HG02840 (cell line): Measurements from ENCODE around the gene DOCK7.

Experiments used
- ATAC-seq: cut with Tn5 transposase; IDR thresholded peaks from one replicate; pipeline ENCODE4 v1.9.1; 2021; ENCODE audit warnings: mild to moderate bottlenecking, moderate library complexity, moderate number of reproducible peaks; ENCODE audit not compliant: unreplicated experiment, low FRiP score

Gene DOCK7

GRCh38 chr1:62424411-62424810 lies 263.8 kb downstream of the DOCK7 start:
- no peak for ATAC-seq

- ATAC-seq: no peak
Observed at GRCh38 chr1:62423580-62424242, 264.5 kb downstream of the DOCK7 start.

GRCh38 chr1:62420214-62420613 lies 268.0 kb downstream of the DOCK7 start:
- ATAC-seq: no peak

GRCh38 chr1:62417351-62417999 lies 270.7 kb downstream of the DOCK7 start:
- no peak for ATAC-seq

- no peak for ATAC-seq
Observed at GRCh38 chr1:62415687-62416086, 272.5 kb downstream of the DOCK7 start.

- ATAC-seq: no peak
Observed at GRCh38 chr1:62407398-62408009, 280.7 kb downstream of the DOCK7 start.

- ATAC-seq: no peak
Observed at GRCh38 chr1:62406576-62406975, 281.6 kb downstream of the DOCK7 start.

- no peak for ATAC-seq
Observed at GRCh38 chr1:62405247-62405646, 282.9 kb downstream of the DOCK7 start.
